ENCODE measurements around the gene KIF1C. TPM values are rescaled to one million over a fixed set of nuclear protein-coding genes. Genes with fewer than 3 reads are reported as not detected.

Gene KIF1C
- total RNA-seq, 1 experiment from 2014 or later = 121 TPM

DNA sequence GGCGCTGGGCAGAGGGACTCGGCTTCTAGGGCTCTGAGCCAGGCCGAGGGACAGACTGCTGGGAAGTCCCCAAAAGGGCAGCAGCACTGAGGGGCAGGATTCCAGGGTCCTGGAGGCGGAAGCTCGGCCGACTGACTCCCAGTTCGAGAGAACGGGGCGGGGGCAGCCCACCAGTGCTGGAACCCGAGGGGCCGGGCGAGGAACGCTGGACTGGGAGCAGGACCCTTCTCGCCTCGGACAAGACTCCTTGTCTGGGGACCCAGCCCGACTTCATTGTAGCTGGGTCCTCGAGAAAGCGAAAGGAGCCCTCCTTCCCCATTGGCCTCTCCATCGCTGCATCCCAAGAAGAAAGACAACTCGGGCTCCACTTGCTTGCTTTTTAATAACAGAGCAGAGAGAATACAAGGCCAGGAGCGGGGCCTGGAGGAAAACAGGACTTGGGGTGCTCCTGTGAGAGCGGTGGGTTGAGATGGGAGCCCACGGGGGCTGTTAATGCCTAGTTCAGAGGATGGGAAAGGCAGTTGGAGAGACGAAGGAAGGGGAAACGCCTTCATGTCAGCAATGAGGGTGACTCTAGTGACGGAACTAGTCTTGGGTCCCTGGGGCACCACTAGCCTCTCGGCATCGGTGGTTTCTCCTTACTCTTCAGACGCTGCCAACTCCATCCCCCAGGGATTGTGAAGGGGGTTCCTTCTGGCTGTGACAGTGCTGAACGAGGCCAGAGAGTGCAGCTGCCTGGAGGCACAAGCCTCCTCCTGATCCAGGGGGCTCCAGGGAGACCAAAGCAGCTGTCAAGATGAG lies 9.8 kb upstream of the KIF1C start:
- Histone ChIP-seq H2AFZ (ENCODE audit: low read depth, low read length, poor library complexity, severe bottlenecking) (peak overlapping the region; percentile 78), H3K36me3 (ENCODE audit: control insufficient read depth in 1 of 2, insufficient read depth in 2 of 2, low read length in 2 of 2) (no peaks in the 10 kb centered on the region; a peak in 1 of 4 replicates), H4K20me1 (ENCODE audit: insufficient read depth) (no peaks in the 10 kb centered on the region), H3K9me3 (ENCODE audit: control insufficient read depth in 1 of 2, insufficient read depth in 1 of 2, low read depth in 1 of 2, low read length in 2 of 2) (no peaks in the 10 kb centered on the region), H3K9me2 (ENCODE audit: insufficient read depth) (no peaks in the 10 kb centered on the region), H3K4me1 (ENCODE audit: control insufficient read depth in 1 of 2, insufficient read depth in 2 of 2, low read length in 2 of 2) (peaks cover 7 to 24% of the 10 kb centered on the region in 2 experiments), H3K79me2 (ENCODE audit: insufficient read depth, low read length) (peaks cover 15% of the 10 kb centered on the region), H3K27ac (ENCODE audit: low read depth, low read length) (peak overlapping the region; percentile 84), H3K4me2 (ENCODE audit: low read length) (peak overlapping the region; percentile 99), H3K27me3 (ENCODE audit: insufficient read depth, low read length) (no peaks in the 10 kb centered on the region), H3K4me3 (replicated peaks in 1 of 2; ENCODE audit: low read depth in 1 of 2, low read length in 2 of 2) (peak overlapping the region; percentile 72 to 97), H3K9ac (ENCODE audit: low read length) (peak overlapping the region; percentile 90)
- POLR2A ChIA-PET = interaction anchor here (0.6 to 1.9 kb wide), 6 partner anchors 9 to 79 kb away, joined by 4 to 16 read pairs (median 7); partner anchors contain the start of genes INCA1, KIF1C, RNF167 and SLC25A11
- intact Hi-C loops (cut with micrococcal nuclease) = loop anchor here (1.0 to 5.0 kb wide), 3 partner anchors 21 to 79 kb away; partner anchors contain the start of genes PFN1 and SPAG7
- no peak for DNase-seq (ENCODE audit: low read depth, low spot score)
- ATAC-seq = no peak
- BruUV-seq (replicated peaks) = TSS peak; percentile 84
- peak; percentile 2 for TF ChIP-seq POLR2A (IDR thresholded peaks at IDR 0.05; ENCODE audit: borderline replicate concordance, extremely low read depth, insufficient read depth, insufficient read length)
- TF ChIP-seq TCF7L2 (IDR thresholded peaks at IDR 0.05; ENCODE audit: borderline replicate concordance, extremely low read depth, insufficient read depth, insufficient read length) = no peak
- CTCF ChIA-PET = interaction anchor here (0.6 to 1.4 kb wide), 3 partner anchors 21 to 242 kb away, joined by 3 to 9 read pairs (median 3); partner anchors contain the start of gene SPAG7
- RAD21 ChIA-PET (ENCODE audit: low non-redundant PET in 1 of 2, low total read pairs in 2 of 2, uncharacterized antibody in 2 of 2, unreplicated experiment in 2 of 2) = no interaction called here

DNA sequence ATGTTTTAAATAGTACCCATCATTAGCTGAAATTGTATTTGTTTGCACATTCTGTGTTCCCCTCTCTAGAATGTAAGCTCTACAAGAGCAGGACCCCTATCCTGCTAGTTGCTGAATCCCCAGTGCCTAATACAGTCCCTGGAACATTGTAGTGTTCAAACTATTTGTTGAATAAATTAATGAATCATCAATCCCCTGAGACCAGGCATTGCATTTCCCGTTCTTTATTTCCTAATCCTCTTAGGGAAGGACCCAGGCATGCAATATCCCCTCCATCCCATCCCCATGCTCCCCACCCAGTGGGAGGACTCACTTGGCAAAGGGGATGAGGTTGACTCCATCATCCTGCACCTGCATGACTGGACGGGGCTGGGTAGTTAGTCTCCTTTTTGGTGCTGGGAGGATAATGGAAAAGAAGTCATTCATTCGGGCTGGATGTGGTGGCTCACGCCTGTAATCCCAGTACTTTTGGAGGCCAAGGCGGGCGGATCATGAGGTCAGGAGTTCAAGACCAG lies 3.6 kb upstream of the KIF1C start:
- ChIA-PET RAD21 (ENCODE audit: low non-redundant PET in 1 of 2, low total read pairs in 2 of 2, uncharacterized antibody in 2 of 2, unreplicated experiment in 2 of 2) (interaction anchor here in 1 of 2 experiments (0.7 kb wide), 1 partner anchor 198 kb away, joined by 3 read pairs; no protein-coding TSS in a partner anchor), POLR2A (no interaction called here), CTCF (no interaction called here)
- Histone ChIP-seq H3K4me1 (ENCODE audit: control insufficient read depth in 1 of 2, insufficient read depth in 2 of 2, low read length in 2 of 2) (peaks cover 9 to 15% of the 10 kb centered on the region in 2 experiments), H2AFZ (ENCODE audit: low read depth, low read length, poor library complexity, severe bottlenecking) (no peak overlapping the region), H3K36me3 (ENCODE audit: control insufficient read depth in 1 of 2, insufficient read depth in 2 of 2, low read length in 2 of 2) (no peaks in the 10 kb centered on the region), H4K20me1 (ENCODE audit: insufficient read depth) (no peaks in the 10 kb centered on the region), H3K27me3 (ENCODE audit: insufficient read depth, low read length) (no peaks in the 10 kb centered on the region), H3K9me3 (ENCODE audit: control insufficient read depth in 1 of 2, insufficient read depth in 1 of 2, low read depth in 1 of 2, low read length in 2 of 2) (no peaks in the 10 kb centered on the region), H3K27ac (ENCODE audit: low read depth, low read length) (no peak overlapping the region), H3K4me2 (ENCODE audit: low read length) (no peak overlapping the region), H3K4me3 (replicated peaks in 1 of 2; ENCODE audit: low read depth in 1 of 2, low read length in 2 of 2) (no peak overlapping the region), H3K9me2 (ENCODE audit: insufficient read depth) (no peaks in the 10 kb centered on the region), H3K9ac (ENCODE audit: low read length) (no peak overlapping the region), H3K79me2 (ENCODE audit: insufficient read depth, low read length) (peaks cover 12% of the 10 kb centered on the region)
- intact Hi-C loops (cut with micrococcal nuclease) = no loop called here
- no peak for TF ChIP-seq ZFX (IDR thresholded peaks at IDR 0.05)
- no peak for TF ChIP-seq POLR2A (IDR thresholded peaks at IDR 0.05; ENCODE audit: borderline replicate concordance, extremely low read depth, insufficient read depth, insufficient read length)
- no peak for TF ChIP-seq CEBPB (IDR thresholded peaks at IDR 0.05; ENCODE audit: low read depth)
- TF ChIP-seq SIN3A (IDR thresholded peaks at IDR 0.05; ENCODE audit: low read depth) = no peak
- no peak for TF ChIP-seq ZNF274 (IDR thresholded peaks at IDR 0.05; ENCODE audit: low read depth, low read length)
- TF ChIP-seq CBX3 (IDR thresholded peaks at IDR 0.05; ENCODE audit: low read depth) = no peak
- TF ChIP-seq FOSL1 (IDR thresholded peaks at IDR 0.05; ENCODE audit: low read depth) = no peak
- TF ChIP-seq, protein P1, sequence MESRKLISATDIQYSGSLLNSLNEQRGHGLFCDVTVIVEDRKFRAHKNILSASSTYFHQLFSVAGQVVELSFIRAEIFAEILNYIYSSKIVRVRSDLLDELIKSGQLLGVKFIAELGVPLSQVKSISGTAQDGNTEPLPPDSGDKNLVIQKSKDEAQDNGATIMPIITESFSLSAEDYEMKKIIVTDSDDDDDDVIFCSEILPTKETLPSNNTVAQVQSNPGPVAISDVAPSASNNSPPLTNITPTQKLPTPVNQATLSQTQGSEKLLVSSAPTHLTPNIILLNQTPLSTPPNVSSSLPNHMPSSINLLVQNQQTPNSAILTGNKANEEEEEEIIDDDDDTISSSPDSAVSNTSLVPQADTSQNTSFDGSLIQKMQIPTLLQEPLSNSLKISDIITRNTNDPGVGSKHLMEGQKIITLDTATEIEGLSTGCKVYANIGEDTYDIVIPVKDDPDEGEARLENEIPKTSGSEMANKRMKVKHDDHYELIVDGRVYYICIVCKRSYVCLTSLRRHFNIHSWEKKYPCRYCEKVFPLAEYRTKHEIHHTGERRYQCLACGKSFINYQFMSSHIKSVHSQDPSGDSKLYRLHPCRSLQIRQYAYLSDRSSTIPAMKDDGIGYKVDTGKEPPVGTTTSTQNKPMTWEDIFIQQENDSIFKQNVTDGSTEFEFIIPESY (IDR thresholded peaks at IDR 0.05; ENCODE audit: extremely low read depth, insufficient replicate concordance, low read length) = no peak
- no peak for TF ChIP-seq SRF (IDR thresholded peaks at IDR 0.05; ENCODE audit: low read depth)
- no peak for TF ChIP-seq TCF7L2 (IDR thresholded peaks at IDR 0.05; ENCODE audit: borderline replicate concordance, extremely low read depth, insufficient read depth, insufficient read length)
- no TSS peak for BruUV-seq (replicated peaks)
- ATAC-seq (no peak), DNase-seq (ENCODE audit: low read depth, low spot score) (no peak)
